ENCODE results near the gene BMP8A.

BMP8A gene

DNA sequence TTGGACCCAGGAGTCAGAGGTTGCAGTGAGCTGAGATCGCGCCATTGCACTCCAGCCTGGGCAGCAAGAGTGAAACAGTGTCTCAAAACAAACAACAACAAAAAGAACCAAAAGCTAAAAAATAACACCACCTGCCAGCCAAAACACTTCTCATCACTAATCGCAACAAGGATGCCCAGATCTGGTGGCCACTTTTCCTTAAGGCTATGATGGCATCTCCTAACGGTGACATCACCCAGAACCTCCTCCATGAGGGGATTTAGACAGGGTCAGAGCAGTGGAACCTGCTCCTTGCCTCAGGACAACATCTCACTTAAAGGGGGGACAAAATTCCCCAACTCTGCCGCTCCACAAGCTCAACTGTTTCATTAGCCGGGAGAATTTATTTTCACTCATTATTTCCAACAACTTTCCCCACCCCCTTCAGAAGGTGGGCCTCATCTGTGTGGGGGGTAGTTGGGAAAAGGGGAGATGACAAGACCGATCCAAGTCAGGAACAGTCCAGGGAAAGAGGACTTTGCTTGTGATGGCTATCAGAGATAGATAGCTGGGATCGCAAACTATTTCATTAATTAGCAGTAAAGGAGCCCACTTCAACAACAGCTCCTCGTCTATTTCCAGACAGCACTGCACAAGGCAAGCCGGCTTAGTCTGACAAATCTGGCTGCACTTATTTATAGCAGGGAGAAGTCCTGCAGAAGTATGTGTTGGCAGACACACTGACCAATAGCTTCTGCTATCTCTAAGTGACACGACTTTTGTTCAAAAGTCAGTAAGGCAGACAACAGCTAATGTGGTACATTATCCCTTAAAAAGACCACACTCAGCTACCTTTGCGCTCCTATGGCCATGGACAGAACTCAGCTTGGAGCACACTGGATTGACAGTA is 82.5 kb downstream of the BMP8A start:
- DNase-seq: peak; percentile 30

DNA sequence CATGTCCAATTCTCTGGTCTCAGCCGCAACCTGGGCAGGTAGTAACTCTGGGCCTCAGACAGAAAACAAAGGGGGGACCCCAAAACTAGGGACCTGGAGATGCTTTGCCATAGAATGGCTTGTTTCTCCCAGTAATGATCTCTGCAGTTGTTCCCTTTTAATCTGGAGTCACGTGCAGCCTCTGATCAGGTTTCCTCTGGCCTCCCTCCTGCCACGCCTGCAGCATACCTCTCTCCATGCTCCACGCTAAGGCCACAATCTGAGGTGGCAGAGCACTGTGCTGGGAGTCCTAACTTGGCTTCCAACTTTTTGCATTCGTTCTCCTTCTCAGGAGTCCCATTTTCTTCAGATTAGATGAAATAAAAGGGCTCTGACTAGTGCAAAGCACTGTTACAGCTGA is 83.2 kb downstream of the BMP8A start:
- peak; percentile 43 for DNase-seq
